HK-2 (cell line): Measurements from ENCODE around the gene UBAP1L.
"Not testable (repeated sequence)": the region's sequence is repeated elsewhere in the genome, so short reads cannot be mapped to it uniquely, and the experiment has no call there.

Experiments used
- DNase-seq: peaks from one replicate; pipeline ENCODE4 v3.0.0-alpha.2; 2018; ENCODE audit not compliant: unreplicated experiment

The UBAP1L gene

DNA sequence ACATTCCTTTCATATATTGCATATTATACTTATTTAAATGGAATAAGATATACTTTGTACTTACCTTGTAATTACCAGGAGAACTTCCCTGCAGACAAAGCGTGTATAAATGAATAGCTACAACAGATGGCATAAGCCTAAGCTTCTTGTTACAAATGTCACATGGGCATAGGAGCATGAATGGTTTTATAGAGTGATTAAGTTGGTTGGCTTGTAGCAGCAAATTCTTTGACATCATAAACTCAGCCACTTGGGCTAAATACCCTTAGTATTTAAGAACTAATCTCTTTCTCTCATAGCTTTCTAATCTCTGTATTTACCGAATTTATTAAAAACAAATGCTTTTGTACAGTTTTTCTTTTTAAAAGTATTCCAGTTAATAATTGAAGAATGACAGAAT lies at the start of gene UBAP1L:
TSS of gene UBAP1L (minus strand) at position 115 of the 400 bp plus-strand sequence. CDS start 8,985 bp downstream, outside the sequence.
- DNase-seq, result no peak

DNA sequence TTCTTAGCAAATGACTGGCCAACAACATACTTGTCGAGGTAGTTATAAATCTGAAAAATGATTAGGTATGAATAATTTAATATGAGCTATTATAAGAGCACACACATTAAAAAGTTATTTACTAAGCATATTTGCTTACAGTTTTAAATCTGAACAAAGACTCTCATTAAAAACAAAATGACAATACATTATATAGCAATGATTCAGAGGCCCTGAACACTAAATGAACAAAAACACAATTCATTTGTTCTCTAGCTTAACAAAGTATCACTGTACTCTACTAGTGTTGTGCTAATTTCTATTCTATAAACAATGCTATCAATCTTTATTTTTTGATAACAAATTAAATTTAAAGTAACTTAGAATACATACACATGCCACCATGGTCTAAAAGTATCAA lies 49.1 kb upstream of the UBAP1L start:
- DNase-seq, result no peak

DNA sequence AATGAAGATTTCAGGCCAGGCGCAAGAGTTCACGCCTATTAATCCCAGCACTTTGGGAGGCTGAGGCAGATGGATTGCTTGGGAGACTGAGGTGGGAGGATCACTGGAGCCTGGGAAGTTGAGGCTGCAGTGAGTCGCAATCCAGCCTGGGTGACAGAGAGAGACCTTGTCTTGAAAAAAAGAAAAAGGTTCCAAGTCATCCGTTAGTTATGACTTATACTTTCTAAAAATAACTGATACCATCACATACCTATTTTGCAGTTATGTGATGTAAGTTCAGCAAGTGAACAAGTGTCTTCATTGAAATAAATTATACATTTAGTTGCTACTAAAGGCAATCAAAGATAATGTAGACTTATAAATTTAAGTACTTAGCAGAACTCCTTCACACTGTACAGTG lies 48.0 kb upstream of the UBAP1L start:
- no peak for DNase-seq

DNA sequence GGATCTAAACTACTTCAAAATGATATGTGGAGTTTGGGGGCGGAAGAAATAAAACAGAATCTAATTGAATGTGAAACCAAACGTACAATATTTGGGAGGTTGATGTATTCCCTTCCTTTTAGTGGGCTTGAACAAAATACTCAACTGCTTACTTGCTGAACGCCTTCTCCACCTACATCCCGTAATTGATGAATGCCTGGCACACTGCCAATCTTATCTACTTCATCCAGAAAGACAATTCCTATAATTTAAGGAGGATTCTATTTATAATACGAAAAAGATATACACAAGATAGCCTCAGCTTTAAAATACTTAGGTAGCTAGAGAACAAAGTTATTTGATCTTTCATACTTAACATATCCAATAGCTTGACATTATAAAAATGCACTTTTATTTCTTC lies 41.7 kb upstream of the UBAP1L start:
- DNase-seq, result no peak

DNA sequence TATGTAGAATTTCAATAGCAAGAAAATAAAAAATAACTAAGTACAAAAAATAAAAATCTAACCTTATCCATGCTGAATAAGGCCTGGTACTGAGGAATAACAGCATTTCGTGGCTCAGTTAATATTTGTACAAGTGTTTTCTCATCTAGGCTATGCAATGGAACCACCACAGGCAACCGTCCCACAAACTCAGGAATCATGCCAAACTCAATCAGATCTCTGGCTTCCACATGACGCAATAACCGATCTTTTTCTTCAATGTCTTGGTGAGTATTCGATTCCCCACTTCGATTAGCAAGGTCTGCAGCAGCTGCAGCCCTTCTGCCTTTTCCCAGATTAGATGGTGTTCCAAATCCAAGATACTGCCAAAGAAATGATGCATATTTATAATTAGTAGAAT lies 39.7 kb upstream of the UBAP1L start:
- no peak for DNase-seq

DNA sequence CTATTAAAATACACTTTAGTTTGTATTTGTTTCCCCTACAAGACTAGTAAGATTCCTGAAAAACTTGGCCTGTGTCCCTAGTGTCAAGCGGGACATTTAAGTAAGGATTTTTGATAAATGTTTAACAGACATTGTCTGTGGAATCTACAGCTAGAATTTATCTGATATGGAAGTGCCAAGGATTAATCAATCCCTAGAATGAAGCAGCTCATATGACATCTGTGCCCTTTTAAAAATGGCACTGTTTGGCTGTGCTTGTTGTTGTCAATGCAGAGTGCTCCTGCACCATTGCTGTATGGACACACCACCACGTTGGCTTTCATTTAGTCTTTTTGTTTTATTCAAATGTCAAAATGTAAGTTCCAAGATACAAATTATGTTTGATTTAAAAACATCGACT lies 32.9 kb upstream of the UBAP1L start:
- no peak for DNase-seq

DNA sequence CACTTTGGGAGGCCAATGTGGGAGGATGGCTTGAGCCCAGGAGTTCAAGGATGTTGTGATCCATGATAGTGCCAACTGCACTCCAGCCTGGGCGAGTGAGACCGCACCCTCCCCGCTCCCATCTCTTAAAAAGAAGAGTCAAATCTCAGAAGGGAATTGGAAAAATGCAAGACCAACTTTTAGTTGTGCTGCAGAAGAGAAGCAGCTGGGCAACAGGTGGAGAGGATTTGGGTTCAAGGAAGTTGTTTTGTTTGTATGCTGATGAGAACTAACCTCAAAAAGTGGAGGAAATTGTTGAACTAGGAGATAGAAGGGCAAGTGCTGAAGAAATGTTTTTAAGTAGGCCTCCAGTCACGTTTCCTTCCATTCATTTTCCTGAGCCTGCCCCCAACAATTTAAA lies 31.4 kb upstream of the UBAP1L start:
- DNase-seq, result no peak

DNA sequence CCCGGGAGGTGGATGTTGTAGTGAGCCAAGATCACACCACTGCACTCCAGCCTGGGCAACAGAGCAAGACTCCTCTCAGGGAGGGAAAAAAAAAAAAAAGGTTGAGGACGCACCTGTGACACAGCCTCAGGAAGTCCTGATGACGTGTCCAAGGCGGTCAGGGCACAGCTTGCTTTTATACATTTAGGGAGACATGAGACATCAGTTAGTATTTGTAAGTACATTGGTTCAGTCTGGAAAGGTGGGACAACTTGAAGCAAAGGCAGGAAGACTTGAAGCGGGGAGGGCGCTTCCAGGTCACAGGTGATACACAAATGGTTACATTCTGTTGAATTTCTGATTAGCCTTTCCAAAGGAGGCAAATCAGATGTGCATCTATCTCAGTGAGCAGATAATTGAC lies 23.6 kb upstream of the UBAP1L start:
- not testable (repeated sequence) for DNase-seq

DNA sequence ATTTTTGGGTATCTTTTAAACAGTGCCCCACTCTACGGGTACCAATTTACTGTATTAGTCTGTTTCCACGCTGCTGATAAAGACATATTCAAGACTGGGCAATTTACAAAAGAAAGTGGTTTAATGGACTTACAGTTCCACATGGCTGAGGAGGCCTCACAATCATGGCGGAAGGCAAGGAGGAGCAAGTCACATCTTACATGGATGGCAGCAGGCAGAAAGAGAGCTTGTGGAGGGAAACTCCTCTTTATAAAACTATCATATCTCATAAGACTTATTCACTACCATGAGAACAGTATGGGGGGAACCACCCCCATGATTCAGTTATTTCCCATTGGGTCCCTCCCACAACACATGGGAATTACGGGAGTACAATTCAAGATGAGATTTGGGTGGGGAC lies 22.9 kb upstream of the UBAP1L start:
- not testable (repeated sequence) for DNase-seq

DNA sequence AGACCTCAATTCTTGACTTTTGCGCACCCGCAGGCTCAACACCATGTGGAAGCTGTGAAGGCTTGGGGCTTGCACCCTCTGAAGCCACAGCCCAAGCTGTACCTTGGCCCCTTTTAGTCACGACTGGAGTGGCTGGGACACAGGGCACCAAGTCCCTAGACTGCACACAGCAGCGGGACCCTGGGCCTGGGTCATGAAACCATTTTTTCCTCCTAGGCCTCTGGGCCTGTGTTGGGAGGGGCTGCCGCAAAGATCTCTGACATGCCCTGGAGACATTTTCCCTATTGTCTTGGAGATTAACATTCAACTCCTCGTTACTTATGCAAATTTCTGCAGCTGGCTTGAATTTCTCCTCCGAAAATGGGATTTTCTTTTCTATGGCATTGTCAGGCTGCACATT lies 22.1 kb upstream of the UBAP1L start:
- not testable (repeated sequence) for DNase-seq

DNA sequence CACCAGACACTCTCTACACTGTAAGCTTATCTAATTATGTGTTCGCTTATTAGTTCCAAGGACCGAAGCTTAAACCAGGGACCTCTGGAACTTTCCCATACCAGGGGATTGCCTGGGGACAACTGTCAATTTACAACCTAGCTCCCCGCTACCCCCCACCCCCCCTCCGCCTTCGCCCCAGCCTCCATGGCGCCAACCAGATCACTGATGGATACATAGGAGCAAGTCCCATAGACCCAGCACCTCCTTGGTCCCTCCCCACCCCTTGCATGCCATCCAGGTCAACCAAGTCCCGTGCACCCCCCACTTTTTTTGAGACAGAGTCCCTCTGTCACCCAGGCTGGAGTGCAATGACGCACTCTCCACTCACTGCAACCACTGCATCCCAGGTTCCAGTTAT lies 19.5 kb upstream of the UBAP1L start:
- DNase-seq, result no peak

DNA sequence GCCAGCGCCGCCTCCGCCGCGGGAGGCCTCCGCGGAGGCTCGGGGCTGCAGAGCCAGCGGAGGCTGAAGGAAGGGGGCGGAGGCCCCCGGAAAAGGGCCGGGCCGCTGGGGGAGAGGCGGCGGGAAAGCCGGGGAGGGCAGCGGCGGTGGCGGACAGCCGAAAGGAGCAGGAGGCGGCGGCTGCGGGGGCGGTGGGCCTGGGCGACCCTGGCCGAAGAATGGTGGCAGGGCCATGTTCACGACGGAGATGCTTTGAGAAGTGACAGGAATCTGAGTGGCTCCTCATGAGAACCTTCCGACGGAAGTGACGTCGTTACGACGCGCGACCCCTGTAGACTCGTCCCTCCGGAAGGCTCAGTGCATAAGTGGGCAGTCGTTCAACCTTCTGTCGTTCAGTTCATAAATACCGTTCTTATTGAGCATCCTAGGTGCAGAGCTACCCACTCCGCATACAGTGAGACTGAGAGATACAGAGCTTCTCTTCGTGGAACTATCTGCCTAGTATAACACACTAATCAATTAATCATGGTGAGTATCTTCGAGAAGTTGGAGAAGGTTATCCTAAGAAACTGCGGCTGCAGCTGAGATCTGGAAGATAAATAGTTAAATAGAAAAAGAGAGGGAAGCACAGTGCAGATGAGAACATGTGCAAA lies 18.7 kb upstream of the UBAP1L start, which contains the start of gene PDCD7:
TSS of gene PDCD7 (minus strand) at position 261 of the 653 bp plus-strand sequence. CDS start at position 234, 27 bp downstream.
- peak; percentile 71 for DNase-seq

DNA sequence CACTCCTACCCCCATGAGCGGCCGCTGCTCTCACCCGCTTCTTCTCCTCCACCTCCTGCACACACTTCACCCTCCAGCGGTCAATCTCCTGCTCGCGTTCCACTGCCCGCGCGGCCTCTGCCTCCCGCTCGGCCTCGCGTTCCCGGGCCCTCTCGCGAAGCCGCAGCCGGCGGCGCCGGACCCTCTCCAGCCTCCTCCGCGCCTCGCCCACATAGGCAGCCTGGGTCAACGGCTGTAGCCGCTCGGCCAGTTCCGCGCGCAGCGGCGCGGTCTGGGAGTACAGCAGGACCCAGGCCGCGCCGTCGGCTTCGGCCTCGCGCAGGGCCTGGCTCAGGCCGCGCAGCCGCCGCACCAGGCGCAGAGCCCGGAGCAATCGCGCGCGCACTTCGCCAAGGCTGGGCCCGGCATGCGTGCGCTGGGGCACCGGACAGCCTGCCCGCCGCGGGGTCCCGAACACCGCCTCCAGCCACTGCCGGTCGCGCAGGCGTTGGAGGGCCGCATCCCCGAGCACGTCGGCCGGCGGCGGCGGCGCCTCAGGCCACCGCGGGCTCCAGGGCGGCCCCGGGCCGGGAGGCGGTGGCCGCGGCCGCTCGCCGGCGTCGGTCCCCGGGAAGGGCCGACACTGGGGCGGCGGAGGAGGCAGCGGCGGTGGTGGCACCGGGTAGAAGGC lies 18.0 kb upstream of the UBAP1L start:
- DNase-seq, result peak; percentile 48

DNA sequence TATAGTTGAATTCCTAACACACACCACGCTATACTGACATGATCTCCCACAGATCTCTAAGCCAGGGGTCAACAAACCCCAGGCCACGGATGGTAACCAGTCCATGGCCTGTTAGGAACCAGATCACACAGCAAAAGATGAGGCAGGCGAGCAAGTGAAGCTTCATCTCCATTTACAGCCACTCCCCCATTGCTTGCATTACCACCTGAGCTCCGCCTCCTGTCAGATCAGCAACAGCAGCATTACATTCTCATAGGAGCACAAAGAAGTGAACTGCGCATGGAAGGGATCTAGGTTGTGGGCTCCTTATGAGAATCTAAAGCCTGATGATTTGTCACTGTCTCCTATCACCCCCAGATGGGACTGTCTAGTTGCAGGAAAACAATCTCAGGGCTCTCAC lies 15.9 kb upstream of the UBAP1L start:
- no peak for DNase-seq

DNA sequence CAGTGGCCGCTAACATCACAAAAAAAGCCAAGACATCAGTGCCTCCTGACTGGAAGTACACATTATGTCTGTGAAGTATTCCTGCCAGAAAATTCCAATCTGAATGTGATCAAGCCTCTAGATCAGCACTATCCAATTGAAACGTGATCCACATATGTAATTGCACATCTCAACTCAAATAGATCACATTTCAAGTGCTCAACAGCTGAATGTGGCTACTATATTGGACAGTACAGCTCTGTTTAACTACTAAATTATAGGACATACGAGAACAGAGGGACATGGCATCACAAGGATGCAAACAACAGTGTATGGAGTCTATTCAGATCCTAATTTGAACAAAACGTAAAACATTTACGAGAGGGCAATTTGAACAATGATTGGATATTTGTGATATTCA lies 542 bp upstream of the UBAP1L start:
- no peak for DNase-seq

DNA sequence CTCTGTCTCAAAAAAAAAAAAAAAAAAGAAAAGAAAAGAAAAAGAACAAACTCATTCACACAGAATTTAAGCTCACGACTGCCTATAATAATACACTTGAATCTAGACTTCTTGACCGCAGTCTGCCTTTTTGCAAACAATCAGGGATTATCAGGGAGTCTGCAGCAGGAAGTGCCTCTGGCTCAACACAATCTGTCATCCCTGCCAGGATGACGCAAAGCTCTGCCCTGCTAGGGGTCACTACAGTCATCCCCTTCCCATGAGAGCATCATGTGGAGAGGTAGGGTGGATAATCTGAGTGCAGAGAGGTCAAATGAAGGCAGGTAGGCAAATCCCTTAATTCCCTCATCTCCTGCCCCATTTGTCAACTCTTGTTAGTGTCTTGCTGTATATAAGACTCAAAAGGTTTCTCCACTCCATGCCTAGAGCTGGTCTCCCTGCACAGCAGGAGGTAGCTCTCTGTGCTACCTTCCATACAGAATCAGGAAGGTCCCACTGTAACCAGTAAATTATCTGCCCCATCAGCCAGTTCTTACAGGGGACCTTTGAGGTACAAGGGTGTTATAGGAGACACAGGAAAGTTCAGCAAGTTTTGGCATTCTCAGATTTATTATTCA lies 4.2 kb downstream of the UBAP1L start:
- no peak for DNase-seq

DNA sequence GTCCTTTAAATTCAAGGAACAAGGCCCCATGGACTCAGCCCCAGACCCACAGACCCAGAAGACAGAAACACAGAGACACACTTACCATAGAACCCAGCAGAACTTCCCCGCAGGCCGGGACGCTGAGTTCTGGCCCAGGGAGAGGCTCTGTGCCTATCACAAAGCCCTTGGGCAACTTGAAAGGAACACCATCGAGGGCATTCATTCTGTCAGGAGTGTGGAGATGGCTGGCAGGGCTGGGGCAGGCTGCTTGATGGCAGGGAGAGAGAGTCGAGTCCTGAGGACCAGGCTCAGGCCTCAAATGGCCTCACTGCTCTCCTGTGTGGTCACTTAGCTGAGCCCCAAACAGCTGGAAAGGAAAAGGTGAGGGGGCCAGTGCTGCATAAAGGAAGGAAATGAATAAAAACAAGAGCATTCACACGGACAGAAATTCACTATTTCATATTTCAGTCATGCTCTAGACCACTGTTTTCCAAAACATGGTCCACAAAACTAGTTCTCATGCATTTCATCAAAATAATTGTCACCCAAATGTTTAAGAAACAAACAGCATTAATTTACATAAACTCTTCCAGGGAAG lies 8.9 kb downstream of the UBAP1L start:
- no peak for DNase-seq

DNA sequence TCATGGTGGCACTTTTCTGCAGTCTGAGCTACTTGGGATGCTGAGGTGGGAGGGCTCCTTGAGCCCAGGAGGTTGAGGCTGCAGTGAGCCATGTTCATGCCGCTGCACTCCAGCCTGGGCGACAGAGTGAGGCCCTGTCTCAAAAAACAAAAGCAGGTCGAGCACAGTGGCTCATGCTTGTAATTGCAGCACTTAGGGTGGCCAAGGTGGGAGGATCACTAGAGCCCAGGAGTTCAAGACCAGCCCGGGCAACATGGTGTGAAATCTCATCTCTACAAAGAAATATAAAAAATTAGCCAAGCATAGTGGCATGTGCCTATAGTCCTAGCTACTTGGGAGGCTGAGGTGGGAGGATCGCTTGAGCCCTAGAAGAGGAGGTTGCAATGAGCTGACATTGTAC lies 10.0 kb downstream of the UBAP1L start:
- DNase-seq, result no peak

DNA sequence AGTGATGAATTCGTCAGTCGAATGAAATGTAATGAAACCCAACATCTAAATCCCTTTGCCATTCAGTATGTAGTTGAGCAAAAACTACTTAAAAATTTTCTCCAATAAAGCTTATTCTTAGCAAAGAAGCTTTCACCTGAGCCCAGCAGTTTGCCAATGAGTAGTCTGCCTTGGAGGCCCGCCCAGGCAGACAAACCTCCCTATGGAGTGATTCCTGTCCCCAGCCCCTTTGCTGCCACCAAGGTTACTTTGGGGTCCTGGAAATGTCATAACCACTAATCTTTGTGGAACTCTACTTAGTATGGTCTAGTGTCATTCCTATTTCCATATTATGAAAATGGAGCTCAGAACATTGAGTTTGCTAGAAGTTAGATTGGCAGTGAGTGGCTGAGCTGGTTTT lies 12.1 kb downstream of the UBAP1L start:
- DNase-seq, result no peak

DNA sequence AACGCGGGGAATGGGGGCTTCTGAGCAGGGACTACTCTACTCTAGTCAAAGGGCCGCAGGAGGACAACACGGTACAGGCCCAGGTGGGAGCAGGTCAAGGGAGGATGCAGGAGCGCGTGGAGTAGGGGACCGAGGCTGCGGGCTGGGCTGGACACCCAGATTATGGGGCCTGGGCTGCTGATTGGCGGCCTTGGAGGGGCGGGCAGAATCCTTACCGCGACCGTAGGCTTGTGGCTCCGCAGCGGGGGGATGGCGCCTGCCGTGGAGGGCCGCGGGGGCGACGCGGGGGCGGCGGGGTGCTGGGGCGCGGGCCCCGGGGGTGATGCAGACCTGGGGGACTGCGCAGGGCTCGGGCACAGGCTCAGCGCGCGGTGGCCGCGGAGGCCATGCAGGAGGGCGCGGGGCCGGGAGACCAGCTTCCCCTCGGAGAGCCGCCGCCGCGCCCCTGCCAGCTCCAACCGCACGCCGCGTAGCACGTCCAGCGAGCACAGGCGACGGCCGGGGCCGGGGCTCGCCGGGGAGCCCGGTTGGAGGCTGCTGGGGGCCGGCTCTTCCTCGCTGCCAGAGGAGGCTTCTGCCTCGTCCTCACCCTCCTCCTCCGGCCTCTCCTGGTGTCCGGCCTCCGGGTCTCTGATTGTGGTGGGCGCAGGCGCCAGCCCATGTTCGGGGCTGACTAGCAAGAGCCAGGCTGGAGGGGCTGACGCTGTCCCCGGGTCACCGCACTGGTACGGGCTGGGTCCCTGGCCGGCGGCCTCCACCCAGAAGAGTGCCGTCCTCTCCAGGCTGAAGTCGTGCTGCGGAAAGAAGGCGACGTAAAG lies 12.9 kb downstream of the UBAP1L start:
- DNase-seq, result no peak

DNA sequence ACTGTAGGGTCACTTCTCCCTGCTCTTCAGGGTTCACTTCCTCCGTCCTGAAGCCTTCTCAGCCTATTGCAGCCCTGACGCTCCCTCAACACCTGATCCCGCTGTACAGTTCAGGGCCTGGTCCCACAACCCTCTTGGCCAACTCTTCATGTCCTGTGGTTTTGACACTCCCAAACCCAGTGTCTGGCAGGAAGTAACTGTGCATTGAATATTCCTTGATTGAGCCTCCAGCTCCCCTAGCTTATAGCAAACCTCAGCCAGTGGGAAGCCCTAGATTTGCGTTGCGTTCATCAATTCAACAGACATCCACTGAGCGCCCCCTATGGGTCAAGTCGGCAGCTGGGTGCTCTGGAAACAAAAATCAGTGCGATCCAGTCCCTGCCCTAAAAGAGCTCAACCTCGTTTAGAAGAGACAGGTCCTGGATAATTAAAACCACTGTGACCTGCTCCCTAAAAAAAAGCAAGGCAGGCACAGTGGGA lies 13.5 kb downstream of the UBAP1L start:
- DNase-seq, result no peak

DNA sequence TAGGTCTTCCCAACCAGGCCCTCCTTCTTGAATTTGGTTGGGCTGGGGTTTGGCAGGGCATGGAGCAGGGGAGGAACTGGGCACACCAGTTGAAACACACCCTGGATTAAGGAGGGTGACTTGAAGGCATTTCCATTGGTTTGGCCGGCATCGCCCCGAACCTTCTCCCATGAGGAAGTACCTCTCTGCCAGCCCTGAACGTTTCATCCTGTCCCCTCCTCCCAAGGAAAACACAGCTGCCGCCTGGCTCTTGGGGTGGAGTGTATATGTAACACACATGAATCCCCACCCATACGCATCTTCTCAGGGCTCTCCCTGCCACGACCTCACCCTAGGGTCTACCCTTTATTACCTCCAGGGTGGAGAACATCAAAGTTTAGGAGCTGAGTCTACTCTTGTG lies 14.6 kb downstream of the UBAP1L start:
- no peak for DNase-seq
